ENCODE results near the gene STX8.

STX8 gene

DNA sequence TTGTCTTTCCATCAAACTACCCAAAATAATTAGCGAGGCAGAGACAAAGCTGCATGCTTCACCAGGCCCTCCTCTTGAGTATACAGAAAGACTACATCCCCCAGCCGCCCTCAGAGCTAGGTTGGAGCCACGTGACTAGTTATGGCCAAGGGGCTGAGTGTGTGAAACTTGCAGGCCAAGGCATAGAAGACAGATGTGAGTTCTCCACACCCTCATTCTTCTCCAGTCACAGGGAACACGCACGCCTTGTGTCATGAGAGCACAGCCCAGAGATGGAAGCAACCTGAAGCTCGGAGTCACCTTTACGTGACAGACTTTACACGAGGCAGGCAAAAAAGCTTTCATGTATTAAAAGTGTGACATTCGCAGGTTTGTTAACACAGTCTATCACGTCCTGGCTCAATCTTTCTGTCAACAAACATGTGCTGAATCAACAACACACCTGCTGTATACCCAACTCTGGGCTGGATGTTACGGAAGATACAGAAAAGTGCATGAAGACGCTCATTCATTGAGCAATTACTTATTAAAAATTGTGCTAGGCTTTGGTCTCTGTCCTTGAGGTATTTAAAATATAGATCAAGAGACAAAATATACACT lies 38.3 kb downstream of the STX8 start:
- ATAC-seq (ENCODE audit: low read depth) = no peak
- Mint-ChIP-seq H3K4me3 (no peak overlapping the region), H3K27ac (no peak overlapping the region), H3K9me3 (no peaks in the 10 kb centered on the region), H3K27me3 (no peaks in the 10 kb centered on the region), H3K36me3 (peaks cover 26% of the 10 kb centered on the region), H3K4me1 (no peaks in the 10 kb centered on the region)
- no peak for DNase-seq (ENCODE audit: low spot score in 2 of 2)

DNA sequence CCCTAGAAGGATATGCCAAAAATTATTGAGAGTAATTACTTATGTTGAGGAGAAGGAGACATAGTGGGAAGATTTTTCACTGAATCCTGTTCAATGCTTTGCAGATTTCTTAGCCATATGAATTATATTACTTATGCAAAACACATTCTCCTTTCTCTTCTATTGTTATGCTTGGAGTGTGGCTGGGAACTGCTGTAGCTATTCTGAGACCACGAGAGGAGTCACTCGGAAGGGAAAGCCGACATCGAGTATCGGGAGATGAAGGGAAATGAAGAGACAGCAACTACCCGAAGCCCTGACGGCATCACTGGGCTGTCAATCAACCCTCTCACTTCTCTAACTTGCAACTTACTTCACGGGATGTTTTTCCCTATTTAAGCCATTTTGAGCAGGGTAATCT lies 39.6 kb downstream of the STX8 start:
- no peak for ATAC-seq (ENCODE audit: low read depth)

DNA sequence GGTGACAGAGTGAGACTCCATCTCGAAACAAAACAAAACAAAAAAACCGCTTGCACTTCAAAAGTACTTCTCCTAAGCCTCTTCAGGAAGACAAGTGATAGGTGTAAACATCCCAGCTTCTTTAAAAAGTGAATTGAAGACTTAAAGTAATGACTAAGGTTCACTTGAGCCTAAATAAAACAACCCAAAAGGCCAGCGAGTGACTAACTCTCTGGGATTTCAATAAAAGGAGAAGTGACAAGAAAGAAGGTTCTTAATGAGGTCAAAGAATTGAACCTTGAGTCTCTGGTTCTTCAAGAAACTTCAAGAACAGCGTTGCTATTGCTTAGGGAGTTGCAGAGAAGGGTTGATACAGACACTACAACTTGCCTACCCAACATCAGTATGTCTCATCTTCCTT lies 42.2 kb downstream of the STX8 start:
- DNase-seq (ENCODE audit: low spot score in 2 of 2) (no peak), ATAC-seq (ENCODE audit: low read depth) (no peak)
- Mint-ChIP-seq H3K4me3 (no peak overlapping the region), H3K36me3 (peaks cover 4% of the 10 kb centered on the region), H3K9me3 (no peaks in the 10 kb centered on the region), H3K27me3 (no peaks in the 10 kb centered on the region), H3K27ac (no peak overlapping the region), H3K4me1 (no peaks in the 10 kb centered on the region)

More for the DNA sequence above, 39.6 kb downstream of the STX8 start:
- Mint-ChIP-seq H3K36me3 (peaks cover 25% of the 10 kb centered on the region), H3K27ac (no peak overlapping the region), H3K9me3 (no peaks in the 10 kb centered on the region), H3K4me3 (no peak overlapping the region), H3K4me1 (no peaks in the 10 kb centered on the region), H3K27me3 (no peaks in the 10 kb centered on the region)
- no peak for DNase-seq (ENCODE audit: low spot score in 2 of 2)

DNA sequence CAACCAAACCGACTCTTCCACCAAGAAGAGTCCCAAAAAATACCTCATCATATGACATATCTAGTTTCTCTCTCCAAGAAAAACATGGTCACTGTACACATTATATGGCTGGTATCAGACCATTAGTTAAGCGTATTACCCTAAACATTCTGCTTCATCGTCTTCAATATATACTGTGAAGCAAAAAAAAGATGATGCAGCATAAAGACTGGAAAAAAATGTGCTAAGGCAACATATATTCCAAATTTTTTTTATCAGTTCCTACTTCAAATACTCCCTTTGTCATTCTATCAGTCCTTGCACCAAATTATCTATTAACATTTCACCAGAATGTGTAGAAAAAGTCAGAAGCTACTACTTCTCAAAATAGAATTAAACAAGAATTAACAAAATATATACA lies 42.9 kb downstream of the STX8 start:
- no peak overlapping the region for H3K27ac Mint-ChIP-seq
- H3K4me1 Mint-ChIP-seq = no peaks in the 10 kb centered on the region
- no peak overlapping the region for H3K4me3 Mint-ChIP-seq
- no peaks in the 10 kb centered on the region for H3K9me3 Mint-ChIP-seq
- DNase-seq (ENCODE audit: low spot score in 2 of 2) (no peak), ATAC-seq (ENCODE audit: low read depth) (no peak)
- H3K27me3 Mint-ChIP-seq = no peaks in the 10 kb centered on the region
- peaks cover 4% of the 10 kb centered on the region for H3K36me3 Mint-ChIP-seq

DNA sequence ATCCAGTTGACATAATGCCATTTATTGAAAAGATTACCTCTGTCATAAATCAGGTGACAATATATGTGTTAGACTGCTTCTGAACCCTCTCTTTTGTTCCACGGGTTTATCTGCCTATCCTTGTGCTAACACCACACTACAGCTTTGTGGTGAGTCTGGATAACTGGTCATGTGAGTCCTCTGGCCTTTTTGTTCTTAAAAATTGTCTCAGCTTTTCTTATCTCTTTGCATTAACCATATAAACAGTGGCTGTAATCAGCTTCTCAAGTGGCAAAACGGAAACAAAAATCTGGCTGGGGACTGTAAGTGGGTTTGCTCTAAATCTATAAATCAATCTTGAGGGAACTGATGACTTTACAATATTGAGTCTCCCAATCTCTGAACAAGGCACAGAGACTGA lies 44.6 kb downstream of the STX8 start:
- Mint-ChIP-seq H3K4me3 (no peak overlapping the region), H3K27ac (no peak overlapping the region), H3K27me3 (no peaks in the 10 kb centered on the region), H3K36me3 (peaks cover 4% of the 10 kb centered on the region), H3K4me1 (no peaks in the 10 kb centered on the region), H3K9me3 (no peaks in the 10 kb centered on the region)
- ATAC-seq (ENCODE audit: low read depth) (no peak), DNase-seq (ENCODE audit: low spot score in 2 of 2) (no peak)

DNA sequence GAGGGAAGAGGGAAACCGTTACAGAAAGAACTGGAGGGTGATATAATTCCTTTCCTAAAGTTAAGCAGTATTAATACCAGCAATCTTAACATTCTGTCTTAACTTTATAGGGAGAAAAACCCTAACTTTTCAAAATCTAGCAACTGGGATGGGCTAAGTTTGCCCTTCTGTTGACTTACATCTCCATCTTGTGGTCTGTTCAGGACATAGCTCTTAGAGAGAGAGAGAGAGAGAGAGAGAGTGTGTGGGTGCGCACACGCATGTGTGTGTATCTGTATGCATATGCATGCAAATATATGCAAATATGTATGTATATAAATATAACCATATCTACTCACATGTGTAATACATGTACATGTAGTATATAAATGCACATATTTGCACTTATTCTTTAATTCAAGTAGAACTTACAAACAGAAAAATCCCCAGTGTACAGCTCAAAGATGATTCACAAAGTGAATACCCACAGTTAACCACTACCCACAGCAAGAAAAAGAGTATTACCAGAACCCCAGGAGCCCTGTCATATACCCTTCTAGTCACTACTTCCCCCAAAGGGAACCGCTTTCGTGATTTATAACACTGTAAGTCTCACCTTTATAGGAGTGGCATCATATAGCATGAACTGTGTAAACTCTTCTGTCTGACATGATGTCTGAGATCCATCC lies 46.5 kb downstream of the STX8 start:
- ATAC-seq (ENCODE audit: low read depth) (no peak), DNase-seq (ENCODE audit: low spot score in 2 of 2) (no peak)
- Mint-ChIP-seq H3K27me3 (no peaks in the 10 kb centered on the region), H3K4me1 (no peaks in the 10 kb centered on the region), H3K4me3 (no peak overlapping the region), H3K27ac (no peak overlapping the region), H3K9me3 (no peaks in the 10 kb centered on the region), H3K36me3 (peaks cover 8% of the 10 kb centered on the region)

DNA sequence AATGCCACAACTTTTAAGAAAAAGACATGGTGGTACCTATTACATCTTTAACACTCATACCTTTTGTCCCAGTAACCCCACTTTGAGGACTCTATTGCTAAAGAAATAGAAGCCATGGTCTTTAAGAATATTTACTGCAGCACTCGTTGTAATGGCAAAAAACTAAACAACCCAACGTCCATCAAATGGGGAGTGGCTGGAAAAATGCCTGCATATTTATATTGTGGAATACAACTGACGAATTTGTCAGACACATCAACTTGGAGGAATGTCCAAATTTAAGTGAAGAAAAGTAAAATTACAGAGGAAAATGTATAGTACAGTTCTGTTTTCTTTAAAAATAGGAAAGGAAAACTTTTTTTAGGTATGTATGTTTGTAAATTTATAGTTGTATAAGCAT lies 47.8 kb downstream of the STX8 start:
- H3K4me1 Mint-ChIP-seq = no peaks in the 10 kb centered on the region
- H3K9me3 Mint-ChIP-seq = no peaks in the 10 kb centered on the region
- H3K36me3 Mint-ChIP-seq = peaks cover 8% of the 10 kb centered on the region

DNA sequence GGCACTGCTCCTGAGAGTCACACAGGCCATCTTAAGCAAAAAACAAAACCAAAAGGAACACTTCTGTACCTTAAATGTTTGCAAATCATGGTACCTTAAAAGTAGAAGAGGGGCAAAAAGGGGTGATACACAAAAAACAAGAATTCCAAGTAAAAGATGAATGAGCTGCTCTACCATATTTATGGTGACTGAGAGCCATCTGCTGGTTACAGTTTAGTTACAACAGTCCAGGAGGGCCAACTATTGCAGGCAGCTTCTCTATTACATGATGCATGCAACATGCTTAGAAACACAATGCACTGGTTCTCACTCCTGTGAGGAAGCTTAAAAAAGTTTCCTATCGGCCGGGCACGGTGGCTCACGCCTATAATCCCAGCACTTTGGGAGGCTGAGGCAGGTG lies 53.5 kb downstream of the STX8 start:
- H3K27ac Mint-ChIP-seq = no peak overlapping the region
- no peaks in the 10 kb centered on the region for H3K9me3 Mint-ChIP-seq
- DNase-seq (ENCODE audit: low spot score in 2 of 2) (no peak), ATAC-seq (ENCODE audit: low read depth) (no peak)
- H3K4me1 Mint-ChIP-seq = peaks cover 8% of the 10 kb centered on the region
- peaks cover 13% of the 10 kb centered on the region for H3K36me3 Mint-ChIP-seq
- no peaks in the 10 kb centered on the region for H3K27me3 Mint-ChIP-seq
- no peak overlapping the region for H3K4me3 Mint-ChIP-seq

More for the DNA sequence above, 47.8 kb downstream of the STX8 start:
- no peak for ATAC-seq (ENCODE audit: low read depth)
- no peak for DNase-seq (ENCODE audit: low spot score in 2 of 2)
- no peaks in the 10 kb centered on the region for H3K27me3 Mint-ChIP-seq
- H3K27ac Mint-ChIP-seq = no peak overlapping the region
- H3K4me3 Mint-ChIP-seq = no peak overlapping the region

DNA sequence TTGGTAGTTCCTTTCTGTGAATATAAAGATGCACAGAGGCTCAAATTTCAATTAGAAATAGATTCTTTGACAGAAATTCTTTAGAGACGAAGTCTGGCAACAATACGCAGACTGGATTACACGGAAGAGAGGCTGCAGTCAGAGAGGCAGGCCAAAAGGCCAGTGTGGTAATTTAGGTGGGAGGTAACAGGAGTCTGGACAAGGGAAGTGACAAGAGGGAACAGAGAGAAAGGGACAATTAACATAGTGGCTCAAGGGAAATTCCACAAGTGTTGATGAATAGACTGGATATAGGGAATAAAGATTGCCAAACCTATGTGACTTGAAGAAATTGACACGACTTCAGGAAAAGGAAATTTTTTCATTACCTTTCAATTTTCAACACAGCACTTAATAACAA lies 54.6 kb downstream of the STX8 start:
- Mint-ChIP-seq H3K4me1 (peaks cover 9% of the 10 kb centered on the region), H3K36me3 (peaks cover 15% of the 10 kb centered on the region), H3K27me3 (no peaks in the 10 kb centered on the region), H3K4me3 (no peak overlapping the region), H3K27ac (no peak overlapping the region), H3K9me3 (no peaks in the 10 kb centered on the region)
- DNase-seq (ENCODE audit: low spot score in 2 of 2) (no peak), ATAC-seq (ENCODE audit: low read depth) (no peak)

DNA sequence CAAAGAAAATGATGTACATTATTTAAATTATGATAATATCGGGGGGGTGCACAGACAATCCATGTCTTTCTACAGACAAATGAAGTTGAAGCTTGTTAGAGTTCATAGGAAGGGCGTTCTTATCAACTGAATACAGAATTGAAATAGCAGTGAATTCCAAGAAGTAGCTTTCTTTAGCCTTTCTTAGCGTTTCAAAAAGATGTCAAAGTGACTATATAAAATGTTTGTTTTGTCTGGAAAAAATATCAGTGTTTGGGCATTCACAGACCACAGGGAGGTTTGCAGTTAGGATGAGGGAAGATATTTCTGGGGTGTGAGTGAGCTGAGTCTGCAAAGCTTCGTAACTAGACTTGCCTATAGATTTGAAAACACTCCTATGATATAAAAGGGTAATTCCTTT lies 55.0 kb downstream of the STX8 start:
- ATAC-seq (ENCODE audit: low read depth) = no peak
- no peak overlapping the region for H3K27ac Mint-ChIP-seq
- DNase-seq (ENCODE audit: low spot score in 2 of 2) = no peak
- H3K36me3 Mint-ChIP-seq = peaks cover 15% of the 10 kb centered on the region
- H3K9me3 Mint-ChIP-seq = no peaks in the 10 kb centered on the region
- peaks cover 9% of the 10 kb centered on the region for H3K4me1 Mint-ChIP-seq
- no peaks in the 10 kb centered on the region for H3K27me3 Mint-ChIP-seq
- H3K4me3 Mint-ChIP-seq = no peak overlapping the region

DNA sequence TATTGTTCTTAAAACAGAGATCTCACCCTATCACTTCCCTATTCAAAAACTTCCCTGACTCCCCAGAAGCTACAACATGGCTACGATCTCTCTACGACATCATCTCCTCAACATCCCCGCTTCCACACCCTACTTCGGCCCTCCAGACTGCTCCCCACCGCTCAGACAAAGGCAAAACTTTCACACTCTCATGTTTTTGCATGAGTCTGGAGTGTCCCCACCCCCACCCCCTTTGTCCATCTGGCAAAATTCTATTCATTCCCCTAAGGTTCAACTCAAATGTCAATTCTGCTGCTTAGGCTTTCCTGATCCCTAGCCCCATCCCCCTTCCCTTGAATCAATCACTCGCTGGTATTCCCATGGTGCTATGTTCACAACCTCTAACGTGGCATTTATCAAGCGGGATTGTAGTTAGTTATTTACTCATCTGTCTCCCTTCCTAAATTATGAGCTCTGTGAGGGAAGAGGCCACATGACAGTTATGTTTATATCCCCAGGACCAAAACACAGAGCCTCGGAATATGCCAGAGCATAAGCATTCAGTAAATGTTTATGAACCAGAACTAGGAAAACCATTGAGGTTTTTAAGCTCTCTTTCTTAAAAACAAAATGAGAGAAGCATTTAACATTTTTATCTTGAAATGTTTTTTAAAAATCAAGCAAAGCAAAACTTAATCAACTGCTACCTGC lies 55.9 kb downstream of the STX8 start:
- peaks cover 15% of the 10 kb centered on the region for H3K36me3 Mint-ChIP-seq
- no peak for ATAC-seq (ENCODE audit: low read depth)
- H3K4me3 Mint-ChIP-seq = no peak overlapping the region
- no peaks in the 10 kb centered on the region for H3K27me3 Mint-ChIP-seq
- no peak for DNase-seq (ENCODE audit: low spot score in 2 of 2)
- no peaks in the 10 kb centered on the region for H3K9me3 Mint-ChIP-seq
- H3K27ac Mint-ChIP-seq = no peak overlapping the region
- peaks cover 9% of the 10 kb centered on the region for H3K4me1 Mint-ChIP-seq

DNA sequence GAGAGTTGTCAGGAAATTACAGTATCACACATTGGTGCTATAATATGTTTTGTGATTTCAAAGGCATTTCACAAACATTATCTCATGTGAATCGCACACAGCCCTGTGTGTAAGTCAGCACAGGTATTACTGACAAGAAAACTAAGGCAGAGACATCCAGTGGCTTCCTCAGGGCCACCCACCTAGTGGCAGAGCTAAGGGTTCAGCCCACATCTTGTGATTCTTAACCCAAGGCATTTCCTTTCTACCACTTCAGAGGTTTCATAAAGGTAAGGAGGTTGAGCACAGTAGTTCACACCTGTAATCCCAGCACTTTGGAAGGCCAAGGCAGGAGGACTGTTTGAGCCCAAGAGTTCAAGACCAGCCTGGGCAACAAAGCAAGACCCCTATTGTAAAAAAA lies 58.2 kb downstream of the STX8 start:
- ATAC-seq (ENCODE audit: low read depth) (no peak), DNase-seq (ENCODE audit: low spot score in 2 of 2) (no peak)
- Mint-ChIP-seq H3K36me3 (peaks cover 19% of the 10 kb centered on the region), H3K4me3 (no peak overlapping the region), H3K9me3 (peaks cover 3% of the 10 kb centered on the region), H3K27me3 (no peaks in the 10 kb centered on the region), H3K4me1 (peaks cover 13% of the 10 kb centered on the region), H3K27ac (no peak overlapping the region)

DNA sequence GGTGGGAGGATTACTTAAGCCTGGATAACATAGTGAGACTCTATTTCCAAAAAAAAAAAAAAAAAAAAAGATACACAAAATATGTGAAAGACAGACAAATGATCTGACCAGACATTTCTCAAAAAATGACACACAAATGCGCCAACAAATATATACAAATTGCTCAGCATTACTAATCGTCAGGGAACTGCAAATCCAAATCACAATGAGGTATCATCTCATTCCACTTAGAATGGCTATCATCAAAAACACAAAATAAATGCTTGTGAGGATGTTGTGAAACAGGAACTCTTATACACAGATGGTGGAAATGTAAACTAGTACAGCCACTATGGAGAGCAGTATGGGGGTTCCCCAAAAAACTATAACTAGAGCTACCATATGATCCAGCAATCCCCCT lies 62.4 kb downstream of the STX8 start:
- peaks cover 12% of the 10 kb centered on the region for H3K4me1 Mint-ChIP-seq
- H3K9me3 Mint-ChIP-seq = peaks cover 18% of the 10 kb centered on the region
- H3K27ac Mint-ChIP-seq = no peak overlapping the region
- H3K27me3 Mint-ChIP-seq = no peaks in the 10 kb centered on the region
- H3K4me3 Mint-ChIP-seq = no peak overlapping the region
- DNase-seq (ENCODE audit: low spot score in 2 of 2) (no peak), ATAC-seq (ENCODE audit: low read depth) (no peak)
- H3K36me3 Mint-ChIP-seq = peaks cover 49% of the 10 kb centered on the region

DNA sequence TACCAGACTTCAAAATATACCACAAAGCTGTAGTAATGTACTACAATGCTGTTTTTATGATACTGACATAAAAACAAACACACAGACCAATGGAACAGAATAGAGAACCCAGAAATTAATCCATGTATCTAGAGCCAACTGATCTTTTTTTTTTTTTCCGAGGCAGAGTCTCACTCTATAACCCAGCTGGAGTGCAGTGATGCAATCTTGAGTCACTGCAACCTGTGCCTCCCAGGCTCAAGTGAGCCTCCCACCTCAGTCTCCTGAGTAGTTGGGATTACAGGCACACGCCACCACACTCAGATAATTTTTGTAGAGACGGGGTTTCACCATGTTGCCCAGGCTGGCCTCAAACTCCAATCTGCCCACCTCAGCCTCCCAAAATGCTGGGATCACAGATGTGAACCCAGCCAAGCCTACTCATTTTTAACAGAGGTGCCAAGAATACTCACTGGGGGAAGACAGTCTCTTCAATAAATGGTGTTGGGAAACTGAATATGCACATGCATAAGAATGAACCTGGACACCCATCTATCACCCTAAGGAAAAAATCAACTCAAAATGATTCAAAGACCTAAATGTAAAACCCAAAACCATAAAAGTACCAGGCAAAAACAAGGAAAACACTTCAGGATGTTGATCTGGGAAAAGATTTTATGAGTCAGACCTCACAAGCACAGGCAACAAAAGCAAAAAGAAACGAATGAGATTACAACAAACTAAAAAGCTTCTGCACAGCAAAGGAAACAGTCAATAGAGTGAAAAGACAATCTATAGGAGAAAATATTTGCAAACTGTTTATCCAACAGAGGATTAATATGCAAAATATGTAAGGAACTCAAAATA lies 63.1 kb downstream of the STX8 start:
- H3K27ac Mint-ChIP-seq = no peak overlapping the region
- peaks cover 50% of the 10 kb centered on the region for H3K36me3 Mint-ChIP-seq
- no peaks in the 10 kb centered on the region for H3K27me3 Mint-ChIP-seq
- no peak overlapping the region for H3K4me3 Mint-ChIP-seq
- ATAC-seq (ENCODE audit: low read depth) = no peak
- peaks cover 16% of the 10 kb centered on the region for H3K4me1 Mint-ChIP-seq
- no peak for DNase-seq (ENCODE audit: low spot score in 2 of 2)
- H3K9me3 Mint-ChIP-seq = peaks cover 22% of the 10 kb centered on the region

All from memory B cell (primary cell).